B cell (primary cell): ENCODE data around the gene MZF1. TPM values are rescaled to one million over a fixed set of nuclear protein-coding genes. Genes with fewer than 3 reads are reported as not detected.

Experiments used
- ATAC-seq: fragments of 200-7000 bp; cut with Tn5 transposase; one replicate; pipeline ENCODE4 v1.10.0; 2021; ENCODE audit warnings: low read depth, mild to moderate bottlenecking, moderate number of reproducible peaks, moderate library complexity
- CTCF ChIA-PET: fragments of 350-600 bp; sonication (Branson Sonifier 250); formaldehyde crosslinking; loops from one replicate; lab custom pipeline; 2021; ENCODE audit warnings: antibody characterized with exemption, inconsistent platforms; lab: Charles Lee
- POLR2A ChIA-PET: fragments of 350-600 bp; sonication (Branson Sonifier 250); formaldehyde crosslinking; loops from one replicate; lab custom pipeline; 2021; ENCODE audit warnings: antibody characterized with exemption; lab: Charles Lee
- DNase-seq: peaks from one replicate; pipeline ENCODE4 v3.0.0; 2013
- H2AFZ ChIP-seq: 2 replicates; pipeline ENCODE4 v1.6.1; 2012; ENCODE audit warnings: mild to moderate bottlenecking, low read depth, low read length; ENCODE audit not compliant: insufficient read depth, poor library complexity, severe bottlenecking
- H3K27ac ChIP-seq, 2 donors: 1 replicate in 1 of 2; 2 replicates in 1 of 2; pipeline ENCODE4 v1.5.1; 2012 to 2013; ENCODE audit warnings: low read length in 2 of 2, mild to moderate bottlenecking in 2 of 2, moderate library complexity in 1 of 2
- H3K27me3 ChIP-seq, 4 experiments: fragments of 200-600 bp in 1 of 4; sonication (generic) in 1 of 4; replicated peaks in 1 of 4; 1 replicate in 2 of 4; 2 replicates in 2 of 4; pipeline versions ENCODE4 v1.6.1 to v1.7.0; 2013 to 2016; ENCODE audit warnings: low read length in 3 of 4, mild to moderate bottlenecking in 2 of 4, mixed read lengths in 1 of 4, moderate library complexity in 1 of 4; ENCODE audit not compliant: insufficient read depth in 4 of 4, control insufficient read depth in 3 of 4; ENCODE audit errors: control extremely low read depth in 1 of 4
- H3K36me3 ChIP-seq, 2 experiments: replicated peaks in 1 of 2; 1 replicate in 1 of 2; 2 replicates in 1 of 2; pipeline versions ENCODE4 v1.6.1 to v1.7.1; 2013; ENCODE audit warnings: low read length in 1 of 2; ENCODE audit not compliant: insufficient read depth in 2 of 2, control insufficient read depth in 1 of 2; ENCODE audit errors: control extremely low read depth in 1 of 2, extremely low read depth in 1 of 2
- H3K4me1 ChIP-seq, 2 donors: fragments of 200-600 bp in 1 of 2; sonication (generic) in 1 of 2; 1 replicate in 1 of 2; 2 replicates in 1 of 2; pipeline versions ENCODE4 v1.5.1 to v1.6.1; 2013 to 2017; ENCODE audit warnings: low read length in 2 of 2; ENCODE audit not compliant: control insufficient read depth in 2 of 2, insufficient read depth in 2 of 2
- H3K4me2 ChIP-seq: replicated peaks from 2 replicates; pipeline ENCODE3; 2012; ENCODE audit warnings: mild to moderate bottlenecking, low read depth, low read length; ENCODE audit not compliant: poor library complexity, severe bottlenecking
- H3K4me3 ChIP-seq, 5 experiments: fragments of 200-600 bp in 1 of 5; sonication (generic) in 1 of 5; 1 replicate in 3 of 5; 2 replicates in 2 of 5; pipeline versions ENCODE4 v1.5.1 to v1.7.0; 2011 to 2016; ENCODE audit warnings: low read length in 4 of 5, mild to moderate bottlenecking in 4 of 5, low read depth in 2 of 5, control low read depth in 1 of 5, moderate library complexity in 1 of 5; ENCODE audit not compliant: insufficient read depth in 1 of 5; ENCODE audit errors: control extremely low read depth in 1 of 5, extremely low read depth in 1 of 5
- H3K79me2 ChIP-seq: fragments of 200-600 bp; sonication (generic); one replicate; pipeline ENCODE4 v1.6.0; 2016; ENCODE audit warnings: low read length; ENCODE audit not compliant: control insufficient read depth, insufficient read depth
- H3K9ac ChIP-seq: fragments of 200-600 bp; sonication (generic); 2 replicates; pipeline ENCODE4 v1.6.1; 2017; ENCODE audit warnings: mild to moderate bottlenecking, low read length, moderate library complexity
- H3K9me3 ChIP-seq, 3 donors: one replicate each; pipeline versions ENCODE4 v1.6.1 to v1.7.1; 2013; ENCODE audit warnings: low read length in 2 of 3; ENCODE audit not compliant: control insufficient read depth in 2 of 3, insufficient read depth in 1 of 3; ENCODE audit errors: control extremely low read depth in 1 of 3
- H4K20me1 ChIP-seq: 2 replicates; pipeline ENCODE4 v1.6.0; 2012; ENCODE audit warnings: mild to moderate bottlenecking, low read length; ENCODE audit not compliant: insufficient read depth, control insufficient read depth, poor library complexity, severe bottlenecking
- H3K27ac Mint-ChIP-seq: one replicate; pipeline ENCODE4 v1.8.0; 2021; ENCODE audit warnings: mixed read lengths
- H3K27me3 Mint-ChIP-seq: one replicate; pipeline ENCODE4 v1.8.0; 2021; ENCODE audit warnings: mixed read lengths
- H3K4me1 Mint-ChIP-seq: one replicate; pipeline ENCODE4 v1.8.0; 2021; ENCODE audit warnings: mixed read lengths
- H3K4me3 Mint-ChIP-seq: one replicate; pipeline ENCODE4 v1.8.0; 2021; ENCODE audit warnings: mixed read lengths
- H3K9me3 Mint-ChIP-seq: one replicate; pipeline ENCODE4 v1.8.0; 2022; ENCODE audit warnings: mixed read lengths; ENCODE audit not compliant: insufficient read depth
- EZH2 ChIP-seq: IDR thresholded peaks from 2 replicates; pipeline ENCODE4 v1.6.1; 2012; ENCODE audit warnings: borderline replicate concordance, low read depth, mild to moderate bottlenecking, moderate library complexity, low read length; ENCODE audit not compliant: insufficient read depth, poor library complexity, severe bottlenecking
- WGBS: methylation state at CpG from one replicate; pipeline ENCODE4 v1.1.5; 2013; ENCODE audit warnings: missing lambda C conversion rate; ENCODE audit not compliant: insufficient coverage; 5-methylcytosine and 5-hydroxymethylcytosine counted together
- intact Hi-C: fragments of 100-400 bp; cut with micrococcal nuclease; formaldehyde crosslinking; loops from one replicate; pipeline ENCODE4 v1.10.0; 2022
- polyA plus RNA-seq: library from polyadenylated mRNA; depleted of rRNA; stranded (reverse); fragments of >200 nt; gene quantifications from 2 replicates; pipeline ENCODE4 v1.2.3, GENCODE V29; 2012
- total RNA-seq, 2 donors: library from RNA; stranded (reverse); fragments of 120-200 nt in 1 of 2; gene quantifications; 1 replicate in 1 of 2; 2 replicates in 1 of 2; pipeline versions ENCODE4 v1.2.3 to v1.2.4, GENCODE V29; 2013 to 2022
- TF ChIP-seq, protein P1 (sequence below): fragments of 200-600 bp; IDR thresholded peaks from one replicate; pipeline ENCODE4 v1.8.0; 2022; ENCODE audit warnings: antibody characterized with exemption, mild to moderate bottlenecking

MZF1 gene
- total and polyA plus RNA-seq, 2 donors (not counting 1 experiment from before 2014, with no cell fraction given), result 79.4 to 95.8 TPM

DNA sequence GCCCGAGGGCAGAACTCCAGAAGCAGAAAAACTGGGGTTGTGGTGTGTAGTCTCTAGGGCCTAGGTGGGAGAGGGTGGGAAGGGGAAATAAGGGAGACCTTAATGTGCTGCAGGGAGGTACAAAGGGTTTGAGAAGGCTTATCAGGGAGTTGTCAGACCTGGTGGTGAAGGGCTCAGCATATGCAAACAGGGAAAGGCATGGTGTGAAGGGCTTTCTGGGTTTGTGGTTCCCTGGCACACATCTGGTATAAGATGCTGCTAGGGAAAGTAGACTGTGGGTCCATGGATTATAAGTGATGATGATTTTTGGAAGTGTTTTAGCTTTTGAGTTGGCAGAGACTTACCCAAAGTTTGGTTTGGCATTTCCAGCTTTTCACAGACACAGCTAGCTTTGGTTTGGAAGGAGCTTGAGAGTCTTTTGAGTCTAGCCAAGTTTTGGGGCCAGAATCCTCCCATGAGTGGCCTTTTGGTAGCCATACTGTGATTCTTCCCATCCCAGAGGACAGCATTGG lies 27.1 kb downstream of the MZF1 start:
- DNase-seq (peak; percentile 15), ATAC-seq (no peak)
- peak overlapping the region; percentile 96 for H3K4me2 ChIP-seq
- no peaks in the 10 kb centered on the region for H3K9me3 ChIP-seq
- Mint-ChIP-seq H3K4me1 (peaks cover 29% of the 10 kb centered on the region), H3K4me3 (peak overlapping the region; percentile 92), H3K27ac (peak overlapping the region; percentile 90), H3K27me3 (peaks cover 8% of the 10 kb centered on the region), H3K9me3 (no peaks in the 10 kb centered on the region)
- no peak overlapping the region for H2AFZ ChIP-seq
- H3K79me2 ChIP-seq, result peaks cover 49% of the 10 kb centered on the region
- TF ChIP-seq, protein P1, sequence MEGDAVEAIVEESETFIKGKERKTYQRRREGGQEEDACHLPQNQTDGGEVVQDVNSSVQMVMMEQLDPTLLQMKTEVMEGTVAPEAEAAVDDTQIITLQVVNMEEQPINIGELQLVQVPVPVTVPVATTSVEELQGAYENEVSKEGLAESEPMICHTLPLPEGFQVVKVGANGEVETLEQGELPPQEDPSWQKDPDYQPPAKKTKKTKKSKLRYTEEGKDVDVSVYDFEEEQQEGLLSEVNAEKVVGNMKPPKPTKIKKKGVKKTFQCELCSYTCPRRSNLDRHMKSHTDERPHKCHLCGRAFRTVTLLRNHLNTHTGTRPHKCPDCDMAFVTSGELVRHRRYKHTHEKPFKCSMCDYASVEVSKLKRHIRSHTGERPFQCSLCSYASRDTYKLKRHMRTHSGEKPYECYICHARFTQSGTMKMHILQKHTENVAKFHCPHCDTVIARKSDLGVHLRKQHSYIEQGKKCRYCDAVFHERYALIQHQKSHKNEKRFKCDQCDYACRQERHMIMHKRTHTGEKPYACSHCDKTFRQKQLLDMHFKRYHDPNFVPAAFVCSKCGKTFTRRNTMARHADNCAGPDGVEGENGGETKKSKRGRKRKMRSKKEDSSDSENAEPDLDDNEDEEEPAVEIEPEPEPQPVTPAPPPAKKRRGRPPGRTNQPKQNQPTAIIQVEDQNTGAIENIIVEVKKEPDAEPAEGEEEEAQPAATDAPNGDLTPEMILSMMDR, result no peak
- TF ChIP-seq EZH2, result no peak
- peak overlapping the region; percentile 31 to 86 (median 70) for H3K4me3 ChIP-seq
- H3K36me3 ChIP-seq, result peaks cover 0 to 55% of the 10 kb centered on the region in 2 experiments
- intact Hi-C loops, result no loop called here
- POLR2A ChIA-PET, result interaction anchor here (3.4 kb wide), 1 partner anchor 8 kb away, joined by 29 read pairs; the partner anchor contains the start of gene CHMP2A
- peaks cover 17 to 31% of the 10 kb centered on the region in 2 donors for H3K4me1 ChIP-seq
- CTCF ChIA-PET, result interaction anchor here (0.8 to 3.1 kb wide), 3 partner anchors 8 to 26 kb away, joined by 3 to 24 read pairs (median 13); partner anchors contain the start of genes CHMP2A and ZBTB45
- H3K27ac ChIP-seq, result peak overlapping the region in 1 of 2 donors; percentile 52
- peaks cover 64% of the 10 kb centered on the region for H4K20me1 ChIP-seq
- peak overlapping the region; percentile 71 for H3K9ac ChIP-seq
- 23% methylated on average over 1 of the region's 1 CpG for WGBS
- H3K27me3 ChIP-seq, result peaks cover 0 to 7% (median 0%) of the 10 kb centered on the region in 4 experiments
